ENCODE results near the gene FSTL5.
A peak's percentile ranks its signal among the peaks of the same experiment; 100 is the strongest.

The FSTL5 gene

GRCh38 chr4:162016219-162016618, 147.6 kb downstream of the FSTL5 start:
- TF ChIP-seq TCF12 (IDR thresholded peaks at IDR 0.05; ENCODE audit: low read depth): no peak
- TF ChIP-seq CEBPB (IDR thresholded peaks at IDR 0.05): no peak
- TF ChIP-seq EP300 (IDR thresholded peaks at IDR 0.05; ENCODE audit: borderline replicate concordance): no peak
- TF ChIP-seq YY1 (IDR thresholded peaks at IDR 0.05; ENCODE audit: low read depth): no peak
- no peak for TF ChIP-seq MAX (IDR thresholded peaks at IDR 0.05)
- TF ChIP-seq RAD21 (IDR thresholded peaks at IDR 0.05; ENCODE audit: low read depth): no peak
- no peak for TF ChIP-seq CREB1 (IDR thresholded peaks at IDR 0.05; ENCODE audit: low read depth)
- no peak for TF ChIP-seq ZBTB7A (IDR thresholded peaks at IDR 0.05; ENCODE audit: low read depth)
- no peak for TF ChIP-seq TEAD4 (IDR thresholded peaks at IDR 0.05)
- no peak for TF ChIP-seq FOXM1 (IDR thresholded peaks at IDR 0.05; ENCODE audit: borderline replicate concordance, low read depth)
- no peak for TF ChIP-seq EGR1 (IDR thresholded peaks at IDR 0.05)
- no peak for TF ChIP-seq NFIC (IDR thresholded peaks at IDR 0.05)
- TF ChIP-seq REST (IDR thresholded peaks at IDR 0.05; ENCODE audit: low read depth): no peak
- TF ChIP-seq TAF1 (IDR thresholded peaks at IDR 0.05; ENCODE audit: low read depth): no peak
- no peak for TF ChIP-seq USF1 (IDR thresholded peaks at IDR 0.05)

GRCh38 chr4:162015090-162015489, 148.7 kb downstream of the FSTL5 start:
- TF ChIP-seq TEAD4 (IDR thresholded peaks at IDR 0.05) (no peak), ZBTB7A (IDR thresholded peaks at IDR 0.05; ENCODE audit: low read depth) (no peak), EP300 (IDR thresholded peaks at IDR 0.05; ENCODE audit: borderline replicate concordance) (no peak), TCF12 (IDR thresholded peaks at IDR 0.05; ENCODE audit: low read depth) (no peak), USF1 (IDR thresholded peaks at IDR 0.05) (no peak), TAF1 (IDR thresholded peaks at IDR 0.05; ENCODE audit: low read depth) (no peak), NFIC (IDR thresholded peaks at IDR 0.05) (no peak), RAD21 (IDR thresholded peaks at IDR 0.05; ENCODE audit: low read depth) (no peak), REST (IDR thresholded peaks at IDR 0.05; ENCODE audit: low read depth) (no peak), CREB1 (IDR thresholded peaks at IDR 0.05; ENCODE audit: low read depth) (no peak), CEBPB (IDR thresholded peaks at IDR 0.05) (no peak), EGR1 (IDR thresholded peaks at IDR 0.05) (no peak), MAX (IDR thresholded peaks at IDR 0.05) (no peak), YY1 (IDR thresholded peaks at IDR 0.05; ENCODE audit: low read depth) (no peak), FOXM1 (IDR thresholded peaks at IDR 0.05; ENCODE audit: borderline replicate concordance, low read depth) (no peak)

GRCh38 chr4:162011089-162011488, 152.7 kb downstream of the FSTL5 start:
- TF ChIP-seq CREB1 (IDR thresholded peaks at IDR 0.05; ENCODE audit: low read depth) (no peak), EGR1 (IDR thresholded peaks at IDR 0.05) (no peak), FOXM1 (IDR thresholded peaks at IDR 0.05; ENCODE audit: borderline replicate concordance, low read depth) (no peak), TEAD4 (IDR thresholded peaks at IDR 0.05) (no peak), NFIC (IDR thresholded peaks at IDR 0.05) (no peak), REST (IDR thresholded peaks at IDR 0.05; ENCODE audit: low read depth) (no peak), YY1 (IDR thresholded peaks at IDR 0.05; ENCODE audit: low read depth) (no peak), TAF1 (IDR thresholded peaks at IDR 0.05; ENCODE audit: low read depth) (no peak), ZBTB7A (IDR thresholded peaks at IDR 0.05; ENCODE audit: low read depth) (no peak), CEBPB (IDR thresholded peaks at IDR 0.05) (no peak), MAX (IDR thresholded peaks at IDR 0.05) (no peak), EP300 (IDR thresholded peaks at IDR 0.05; ENCODE audit: borderline replicate concordance) (no peak), TCF12 (IDR thresholded peaks at IDR 0.05; ENCODE audit: low read depth) (no peak), RAD21 (IDR thresholded peaks at IDR 0.05; ENCODE audit: low read depth) (no peak)

- TF ChIP-seq CEBPB (IDR thresholded peaks at IDR 0.05) (0 out of 2 replicates have a peak, but pooled peaks have one; percentile 23), ZBTB7A (IDR thresholded peaks at IDR 0.05; ENCODE audit: low read depth) (no peak)
These were observed 153.4 kb downstream of the FSTL5 start for GRCh38 chr4:162010362-162010761.

Data from Ishikawa (cell line).